ENCODE results near the gene ACSF3. TPM values are rescaled to one million over a fixed set of nuclear protein-coding genes. Genes with fewer than 3 reads are reported as not detected.
"Not testable (repeated sequence)": the region's sequence is repeated elsewhere in the genome, so short reads cannot be mapped to it uniquely, and the experiment has no call there.

ACSF3 gene
- polyA plus RNA-seq, 1 donor from 2014 or later, result 20.8 TPM

- Histone ChIP-seq H3K9ac (ENCODE audit: low read length) (no peak overlapping the region), H3K79me2 (replicated peaks; ENCODE audit: insufficient read depth, low read length) (no peaks in the 10 kb centered on the region), H3K9me3 (ENCODE audit: low read length) (no peaks in the 10 kb centered on the region), H3K4me2 (ENCODE audit: low read length) (no peak overlapping the region), H3K4me3 (ENCODE audit: low read length) (no peak overlapping the region), H2AFZ (ENCODE audit: low read depth, low read length) (no peak overlapping the region), H3K27ac (ENCODE audit: low read length) (no peak overlapping the region), H3K27me3 (ENCODE audit: insufficient read depth, low read depth, low read length) (peaks cover 20% of the 10 kb centered on the region), H4K20me1 (ENCODE audit: insufficient read depth) (no peaks in the 10 kb centered on the region), H3K36me3 (ENCODE audit: insufficient read depth, low read length) (no peaks in the 10 kb centered on the region), H3K9me2 (ENCODE audit: insufficient read depth, low read length) (no peaks in the 10 kb centered on the region), H3F3A (ENCODE audit: insufficient read depth, low read length, poor library complexity, severe bottlenecking) (no peaks in the 10 kb centered on the region)
- no peak for TF ChIP-seq EZH2 (IDR thresholded peaks at IDR 0.05; ENCODE audit: borderline replicate concordance, insufficient read depth, low read length, poor library complexity, severe bottlenecking)
- TF ChIP-seq TAF1 (IDR thresholded peaks at IDR 0.05; ENCODE audit: low read depth), result no peak
- no peak for TF ChIP-seq MXI1 (conservative IDR thresholded peaks at IDR 0.05; ENCODE audit: poor library complexity, severe bottlenecking)
- TF ChIP-seq POLR2AphosphoS5 (IDR thresholded peaks at IDR 0.05), result no peak
- TF ChIP-seq CTCF (IDR thresholded peaks at IDR 0.05; ENCODE audit: poor library complexity, severe bottlenecking), result no peak
- no peak for TF ChIP-seq REST (IDR thresholded peaks at IDR 0.05; ENCODE audit: borderline replicate concordance)
- no peak for TF ChIP-seq SMC3 (conservative IDR thresholded peaks at IDR 0.05; ENCODE audit: poor library complexity)
- no peak for TF ChIP-seq RAD21 (conservative IDR thresholded peaks at IDR 0.05)
- TF ChIP-seq EP300 (conservative IDR thresholded peaks at IDR 0.05; ENCODE audit: poor library complexity, severe bottlenecking), result no peak
Observed at GRCh38 chr16:89187032-89187769, 93.5 kb downstream of the ACSF3 start.

GRCh38 chr16:89187770-89188392, 94.2 kb downstream of the ACSF3 start:
- TF ChIP-seq POLR2AphosphoS5 (IDR thresholded peaks at IDR 0.05), result no peak
- Histone ChIP-seq H4K20me1 (ENCODE audit: insufficient read depth) (no peaks in the 10 kb centered on the region), H3K27ac (ENCODE audit: low read length) (no peak overlapping the region), H3K4me3 (ENCODE audit: low read length) (no peak overlapping the region), H3K27me3 (ENCODE audit: insufficient read depth, low read depth, low read length) (peaks cover 21% of the 10 kb centered on the region), H2AFZ (ENCODE audit: low read depth, low read length) (no peak overlapping the region), H3F3A (ENCODE audit: insufficient read depth, low read length, poor library complexity, severe bottlenecking) (no peaks in the 10 kb centered on the region), H3K79me2 (replicated peaks; ENCODE audit: insufficient read depth, low read length) (no peaks in the 10 kb centered on the region), H3K4me2 (ENCODE audit: low read length) (no peak overlapping the region), H3K36me3 (ENCODE audit: insufficient read depth, low read length) (no peaks in the 10 kb centered on the region), H3K9me2 (ENCODE audit: insufficient read depth, low read length) (no peaks in the 10 kb centered on the region), H3K9ac (ENCODE audit: low read length) (no peak overlapping the region), H3K9me3 (ENCODE audit: low read length) (no peaks in the 10 kb centered on the region)

GRCh38 chr16:89188471-89189357, 95.1 kb downstream of the ACSF3 start:
- H3F3A ChIP-seq (ENCODE audit: insufficient read depth, low read length, poor library complexity, severe bottlenecking); H3K4me3 ChIP-seq (ENCODE audit: low read length); H3K4me2 ChIP-seq (ENCODE audit: low read length); H3K36me3 ChIP-seq (ENCODE audit: insufficient read depth, low read length); H3K9ac ChIP-seq (ENCODE audit: low read length); H3K27ac ChIP-seq (ENCODE audit: low read length); H2AFZ ChIP-seq (ENCODE audit: low read depth, low read length); H3K9me2 ChIP-seq (ENCODE audit: insufficient read depth, low read length); H3K79me2 ChIP-seq (replicated peaks; ENCODE audit: insufficient read depth, low read length); H4K20me1 ChIP-seq (ENCODE audit: insufficient read depth); H3K9me3 ChIP-seq (ENCODE audit: low read length): not testable (repeated sequence)
- H3K27me3 ChIP-seq (ENCODE audit: insufficient read depth, low read depth, low read length), result peaks cover 21% of the 10 kb centered on the region

All from neural cell (in vitro differentiated cells).